ENCODE data around the gene THRAP3. TPM values are rescaled to one million over a fixed set of nuclear protein-coding genes. Genes with fewer than 3 reads are reported as not detected.

THRAP3 gene
- total and polyA plus RNA-seq, 7 donors = 25.4 to 104 (median 77.8) TPM

- 25% methylated on average over 59 of the region's 59 CpGs for WGBS, 2 donors
- Histone ChIP-seq H3K4me3 (peak overlapping the region; percentile 5 to 85 (median 54)), H3K36me3 (no peaks in the 10 kb centered on the region), H3K4me1 (peaks cover 0 to 39% (median 33%) of the 10 kb centered on the region in 4 donors), H3K9me3 (no peaks in the 10 kb centered on the region), H3K27ac (peak overlapping the region; percentile 82 to 89 (median 84)), H3K27me3 (no peaks in the 10 kb centered on the region)
- TF ChIP-seq EP300 (IDR thresholded peaks at IDR 0.05) (no peak), POLR2AphosphoS5 (IDR thresholded peaks at IDR 0.05) (peak in 3 of 4 donors; percentile 30 to 40 (median 37))
- peak; percentile 93 for DNase-seq
- intact Hi-C loops (cut with DNase I) = loop anchor here (2.0 kb wide), 1 partner anchor 47 kb away; no protein-coding TSS in a partner anchor
These were observed 97.1 kb downstream of the THRAP3 start for GRCh38 chr1:36321119-36321951.

DNA sequence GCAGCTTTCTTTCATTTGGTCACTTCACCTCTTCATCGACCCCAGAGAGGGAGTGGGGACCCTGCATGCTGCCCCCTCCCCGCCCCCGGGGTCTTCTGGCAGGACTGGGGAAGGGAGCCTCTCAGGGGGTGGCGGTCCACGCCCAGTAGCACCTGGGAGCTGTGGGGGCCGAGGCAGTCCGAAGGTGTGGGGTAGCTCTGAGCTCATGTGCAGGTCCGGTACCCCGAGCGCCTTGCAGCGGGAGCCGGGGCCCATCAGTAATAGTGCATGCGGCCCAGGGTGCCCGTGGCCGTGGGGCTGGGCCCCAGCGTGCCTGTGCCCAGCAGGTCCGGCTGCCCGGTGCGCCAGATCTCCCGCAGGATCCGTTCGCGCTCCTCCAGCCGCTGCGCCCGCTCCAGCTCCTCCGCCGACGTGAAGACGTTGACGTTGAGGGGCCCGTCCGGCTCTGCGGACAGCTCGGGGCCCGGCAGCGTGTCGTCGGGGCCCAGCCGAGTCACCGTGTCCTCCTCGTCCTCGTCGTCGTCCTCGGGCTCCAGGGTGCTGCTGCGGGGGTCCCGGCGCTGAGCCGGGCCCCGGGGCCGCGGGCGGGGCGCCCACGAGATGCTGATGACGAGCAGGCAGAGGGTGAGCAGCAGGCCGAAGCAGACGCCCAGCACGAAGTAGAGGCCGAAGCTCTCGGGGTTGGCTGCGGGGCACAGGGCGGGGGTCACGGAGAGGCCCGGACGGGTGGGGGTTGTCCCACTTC is 98.0 kb downstream of the THRAP3 start:
- H3K9me3 ChIP-seq = no peaks in the 10 kb centered on the region
- intact Hi-C loops (cut with DNase I) = no loop called here
- H3K4me3 ChIP-seq = peak overlapping the region; percentile 53 to 85 (median 62)
- WGBS, 2 donors = 57 to 63% methylated on average over 67 of the region's 67 CpGs
- no peaks in the 10 kb centered on the region for H3K36me3 ChIP-seq
- no peaks in the 10 kb centered on the region for H3K27me3 ChIP-seq
- TF ChIP-seq POLR2AphosphoS5 (IDR thresholded peaks at IDR 0.05) (peak in 1 of 4 donors; percentile 11), CTCF (IDR thresholded peaks at IDR 0.05) (no peak), EP300 (IDR thresholded peaks at IDR 0.05) (no peak), POLR2A (IDR thresholded peaks at IDR 0.05) (no peak)
- H3K4me1 ChIP-seq = peaks cover 0 to 39% (median 33%) of the 10 kb centered on the region in 4 donors
- peak overlapping the region; percentile 82 to 89 (median 84) for H3K27ac ChIP-seq
- DNase-seq = peak; percentile 75

DNA sequence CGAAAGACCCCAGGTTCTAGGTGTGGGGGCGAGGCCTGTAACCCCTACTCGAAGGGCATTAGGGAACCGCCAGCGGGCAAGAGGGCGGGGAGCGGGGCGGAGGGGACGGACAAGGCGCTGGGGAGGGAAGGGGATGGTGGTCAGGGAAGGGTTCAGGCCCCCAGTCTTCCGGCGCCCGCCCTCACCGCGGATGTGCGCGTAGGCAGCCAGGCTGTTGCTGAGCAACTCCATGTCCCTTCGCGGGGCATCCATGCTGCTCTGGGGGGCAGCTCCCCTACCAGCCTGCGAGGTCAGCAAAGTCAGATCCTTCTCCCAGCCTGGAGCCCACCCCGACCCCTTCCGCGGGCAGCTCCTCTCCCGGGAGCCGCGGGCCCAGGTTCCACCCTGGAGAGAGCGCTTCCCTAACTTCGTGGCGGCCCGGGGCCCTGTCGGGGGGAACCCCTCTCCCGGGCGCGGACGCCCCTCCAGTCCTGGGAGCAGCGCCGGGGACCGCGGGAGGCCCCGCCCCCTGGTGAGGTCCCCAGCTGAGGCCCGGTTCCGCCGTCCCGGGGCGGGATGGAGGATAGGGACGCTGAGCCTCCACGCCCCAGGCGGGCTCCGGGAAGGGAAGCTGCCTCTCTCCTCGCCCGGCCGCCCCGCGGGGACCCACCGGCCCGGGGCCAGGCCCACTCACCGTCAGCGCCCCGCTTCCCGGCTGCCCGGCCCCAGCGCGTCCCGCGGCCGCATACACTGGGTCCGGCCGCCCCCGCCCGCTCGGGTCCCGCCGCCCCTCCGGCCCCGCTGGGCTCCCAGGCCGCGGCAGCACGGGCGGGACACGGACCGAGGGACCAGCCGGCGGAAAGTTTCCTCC is 98.8 kb downstream of the THRAP3 start:
- no peaks in the 10 kb centered on the region for H3K36me3 ChIP-seq
- peak overlapping the region; percentile 82 to 89 (median 84) for H3K27ac ChIP-seq
- no peaks in the 10 kb centered on the region for H3K27me3 ChIP-seq
- DNase-seq = peak; percentile 83
- intact Hi-C loops (cut with DNase I) = no loop called here
- TF ChIP-seq POLR2A (IDR thresholded peaks at IDR 0.05) = no peak
- TF ChIP-seq EP300 (IDR thresholded peaks at IDR 0.05) = no peak
- TF ChIP-seq POLR2AphosphoS5 (IDR thresholded peaks at IDR 0.05) = peak in 2 of 4 donors; percentile 3 to 30
- no peak for TF ChIP-seq CTCF (IDR thresholded peaks at IDR 0.05)
- peaks cover 0 to 39% (median 33%) of the 10 kb centered on the region in 4 donors for H3K4me1 ChIP-seq
- 5 to 8% methylated on average over 83 of the region's 83 CpGs for WGBS, 2 donors
- H3K4me3 ChIP-seq = peak overlapping the region; percentile 53 to 85 (median 62)
- H3K9me3 ChIP-seq = no peaks in the 10 kb centered on the region

DNA sequence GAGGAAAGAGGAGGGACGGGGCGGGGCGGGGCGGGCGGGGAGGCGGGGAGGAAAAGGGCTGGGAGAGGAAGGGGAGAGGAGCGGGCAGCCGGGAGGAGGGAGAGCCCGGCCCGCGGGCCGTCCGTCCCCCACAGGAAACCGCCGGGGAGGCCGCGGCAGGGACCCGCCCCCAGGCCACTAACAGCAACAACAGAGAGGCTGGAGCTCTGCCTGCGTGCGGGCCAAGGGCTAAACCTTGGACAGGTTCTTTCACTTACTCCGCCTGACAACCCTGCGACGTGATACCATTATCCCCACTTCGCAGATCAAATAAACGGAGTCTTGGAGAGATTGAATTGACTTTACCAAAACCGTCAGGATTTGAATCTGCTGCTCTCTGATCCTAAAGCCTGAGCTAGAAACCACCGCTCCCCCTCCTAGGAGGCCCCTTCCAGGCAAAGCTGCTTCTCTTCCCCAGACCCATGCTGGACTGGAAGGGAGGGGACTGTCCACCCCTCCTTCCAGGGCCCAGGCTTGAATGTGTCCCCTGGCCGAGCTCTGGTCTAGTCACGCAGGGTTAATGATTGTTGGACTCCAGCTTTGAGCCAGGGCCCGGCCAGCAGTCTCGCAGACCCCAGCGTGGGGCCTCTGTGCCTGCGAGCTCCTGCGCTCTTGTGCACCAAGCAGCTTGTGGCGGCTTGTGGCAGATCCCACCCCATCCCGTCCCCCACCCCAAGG is 99.6 kb downstream of the THRAP3 start, which contains the start of gene EVA1B:
Gene EVA1B (minus strand): TSS at position 10 of the 717 bp plus-strand sequence. CDS start 608 bp downstream, outside the sequence.
- Histone ChIP-seq H3K27ac (peak within 1 kb of the TSS; percentile 82 to 89 (median 84)), H3K4me3 (peak within 1 kb of the TSS; percentile 53 to 85 (median 62)), H3K27me3 (no peaks in the 10 kb centered on the region), H3K36me3 (no peaks in the 10 kb centered on the region), H3K9me3 (no peaks in the 10 kb centered on the region), H3K4me1 (peaks cover 0 to 39% (median 33%) of the 10 kb centered on the region in 4 donors)
- peak; percentile 3 to 53 (median 20) for TF ChIP-seq POLR2AphosphoS5 (IDR thresholded peaks at IDR 0.05)
- no peak for TF ChIP-seq EP300 (IDR thresholded peaks at IDR 0.05)
- TF ChIP-seq POLR2A (IDR thresholded peaks at IDR 0.05) = no peak
- TF ChIP-seq CTCF (IDR thresholded peaks at IDR 0.05) = no peak
- intact Hi-C loops (cut with DNase I) = no loop called here
- peak; percentile 94 for DNase-seq
- 2 to 4% methylated on average over 35 of the region's 36 CpGs for WGBS, 2 donors

Data from sigmoid colon (tissue), 7 donors.